ENCODE data around the gene CHRDL2.
A peak's percentile ranks its signal among the peaks of the same experiment; 100 is the strongest.
"Not testable (repeated sequence)": the region's sequence is repeated elsewhere in the genome, so short reads cannot be mapped to it uniquely, and the experiment has no call there.

CHRDL2 gene, protein sequence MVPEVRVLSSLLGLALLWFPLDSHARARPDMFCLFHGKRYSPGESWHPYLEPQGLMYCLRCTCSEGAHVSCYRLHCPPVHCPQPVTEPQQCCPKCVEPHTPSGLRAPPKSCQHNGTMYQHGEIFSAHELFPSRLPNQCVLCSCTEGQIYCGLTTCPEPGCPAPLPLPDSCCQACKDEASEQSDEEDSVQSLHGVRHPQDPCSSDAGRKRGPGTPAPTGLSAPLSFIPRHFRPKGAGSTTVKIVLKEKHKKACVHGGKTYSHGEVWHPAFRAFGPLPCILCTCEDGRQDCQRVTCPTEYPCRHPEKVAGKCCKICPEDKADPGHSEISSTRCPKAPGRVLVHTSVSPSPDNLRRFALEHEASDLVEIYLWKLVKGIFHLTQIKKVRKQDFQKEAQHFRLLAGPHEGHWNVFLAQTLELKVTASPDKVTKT

DNA sequence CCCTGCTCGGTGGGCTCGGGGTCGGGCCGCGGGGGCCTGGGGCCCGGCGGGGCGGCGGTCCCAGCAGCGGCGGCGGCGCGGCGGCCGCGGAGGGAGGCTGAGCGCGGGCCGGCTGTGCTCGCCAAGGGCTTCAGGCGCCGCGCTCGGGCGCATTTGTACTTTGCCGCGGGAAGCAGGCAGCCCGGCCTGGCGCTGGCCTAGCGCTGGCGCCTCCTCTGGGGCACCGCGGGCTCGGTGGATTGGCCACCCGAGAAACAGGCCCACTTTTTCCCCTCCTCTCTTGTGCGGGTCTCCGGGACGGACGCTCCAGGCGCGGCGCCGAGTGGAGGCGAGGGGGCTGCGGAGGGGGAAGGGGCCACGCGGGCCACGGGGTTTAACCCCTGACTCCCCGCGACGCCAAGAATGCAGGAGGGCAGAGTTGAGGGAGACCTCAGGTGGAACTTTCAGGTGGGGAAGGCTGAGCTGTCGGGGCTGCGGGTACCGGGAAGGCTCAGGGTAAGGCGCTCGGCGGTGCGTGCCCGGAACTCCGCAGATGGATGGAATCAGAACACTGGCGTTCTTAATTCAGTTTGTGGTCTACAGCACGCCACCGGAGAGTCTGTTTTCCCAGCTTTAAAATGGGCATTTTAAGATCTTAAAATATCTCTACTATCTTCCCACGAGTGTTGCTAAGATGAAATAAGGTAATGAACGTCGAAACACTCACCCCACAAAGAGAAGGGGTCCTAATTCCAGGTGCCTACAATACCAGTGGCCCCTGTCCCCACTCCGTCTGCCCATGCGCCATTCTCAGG is at the start of gene CHRDL2:
Gene CHRDL2 (minus strand): TSS at position 126 of the 794 bp plus-strand sequence. CDS start 538 bp downstream, outside the sequence.
- no peak for DNase-seq

DNA sequence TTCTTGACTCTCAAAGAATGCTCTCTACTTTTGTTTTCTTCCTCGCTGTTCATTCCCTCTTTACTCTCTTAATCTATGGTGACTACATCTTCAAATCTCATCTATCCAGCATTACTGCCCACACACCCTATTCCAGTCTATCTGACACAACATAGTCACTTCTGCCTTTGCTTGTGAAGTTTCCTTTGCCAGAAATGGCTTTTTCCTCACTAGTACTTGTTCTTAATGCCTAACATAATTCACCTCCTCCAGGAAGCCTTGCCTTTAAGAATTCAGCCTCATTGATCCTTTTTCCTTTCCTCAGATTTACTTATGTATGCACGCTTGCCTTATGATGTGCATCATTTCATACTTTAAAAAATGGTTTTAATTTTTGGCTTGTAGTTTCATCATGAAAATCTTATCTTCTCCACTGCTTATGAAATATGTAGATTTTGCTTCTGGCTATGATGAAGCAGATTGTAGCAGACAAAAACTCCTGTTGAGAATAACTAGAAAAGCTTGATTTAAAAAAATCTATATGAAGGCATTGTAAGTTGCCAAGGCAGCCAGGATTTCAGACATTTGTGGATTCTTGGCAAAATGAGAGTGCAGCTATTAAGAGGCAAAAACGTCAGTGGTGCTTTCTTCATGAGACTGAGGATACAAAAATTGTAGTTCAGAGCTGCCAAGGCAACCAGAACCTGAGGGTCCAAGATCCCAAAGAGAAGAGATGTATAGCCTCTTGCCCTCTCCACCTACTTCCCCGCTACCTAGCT is 49.2 kb upstream of the CHRDL2 start:
- DNase-seq, result no peak

GRCh38 chr11:74778581-74778980 is 47.4 kb upstream of the CHRDL2 start:
- no peak for DNase-seq

DNA sequence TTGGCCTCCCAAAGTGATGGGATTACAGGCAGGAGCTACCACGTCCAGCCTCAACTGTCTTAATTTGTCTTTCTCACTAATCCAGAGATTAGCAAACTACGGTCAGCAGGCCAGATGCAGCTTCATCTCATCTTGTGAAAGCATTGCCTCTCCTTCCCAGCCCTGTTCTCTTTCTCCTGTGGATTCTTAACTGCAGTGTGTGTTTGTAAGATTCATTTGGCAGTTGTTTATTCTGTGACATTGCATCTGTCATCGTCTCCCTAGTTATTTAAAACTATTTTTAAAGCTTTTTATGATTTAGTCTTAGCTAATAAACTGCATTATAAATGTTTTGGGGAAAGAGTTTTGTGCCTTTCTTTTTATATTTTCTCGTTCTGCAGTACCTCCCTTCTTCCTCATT is 46.7 kb upstream of the CHRDL2 start:
- DNase-seq, result no peak

- no peak for DNase-seq
Observed at GRCh38 chr11:74777038-74777437, 45.8 kb upstream of the CHRDL2 start.

GRCh38 chr11:74776546-74776945 is 45.3 kb upstream of the CHRDL2 start:
- no peak for DNase-seq

DNA sequence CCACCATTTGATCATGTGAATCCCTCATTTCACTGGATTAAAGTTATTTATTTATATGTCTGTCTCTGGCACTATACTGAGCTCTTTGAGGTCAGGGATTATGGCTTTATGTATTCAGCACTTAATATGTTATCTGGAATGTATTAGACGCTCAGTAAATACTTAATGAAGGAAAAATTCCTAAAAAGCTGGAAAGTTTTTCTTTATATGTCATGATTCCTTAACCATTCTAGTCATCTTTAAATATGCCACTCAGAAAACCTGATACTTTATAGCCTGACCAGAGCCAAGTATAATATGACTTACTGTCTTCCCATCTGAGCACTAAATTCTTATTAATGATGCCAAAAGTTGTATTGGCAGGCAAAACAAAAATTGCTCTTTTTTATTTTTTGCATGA is 44.5 kb upstream of the CHRDL2 start:
- no peak for DNase-seq

- no peak for DNase-seq
Observed at GRCh38 chr11:74773476-74773875, 42.2 kb upstream of the CHRDL2 start.

GRCh38 chr11:74771139-74771538 is 39.9 kb upstream of the CHRDL2 start:
- no peak for DNase-seq

DNA sequence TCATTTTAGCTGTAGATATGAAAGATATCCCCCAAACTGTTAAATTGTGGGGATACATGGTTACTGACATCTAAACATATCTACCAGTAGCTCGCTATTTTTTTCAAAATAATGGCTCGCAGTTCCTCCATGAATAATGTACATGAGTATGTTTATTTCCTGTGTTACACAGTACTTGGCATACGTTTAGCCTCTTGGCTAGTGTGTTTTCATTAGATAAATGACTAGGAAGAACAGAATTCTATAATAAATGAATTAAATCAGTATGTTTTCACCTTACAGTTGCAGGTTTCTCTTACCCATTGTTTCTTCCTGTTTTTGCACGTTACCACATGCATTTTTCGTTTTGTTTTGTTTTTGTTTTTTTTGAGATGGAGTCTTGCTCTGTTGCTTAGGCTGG is 39.2 kb upstream of the CHRDL2 start:
- DNase-seq, result no peak

DNA sequence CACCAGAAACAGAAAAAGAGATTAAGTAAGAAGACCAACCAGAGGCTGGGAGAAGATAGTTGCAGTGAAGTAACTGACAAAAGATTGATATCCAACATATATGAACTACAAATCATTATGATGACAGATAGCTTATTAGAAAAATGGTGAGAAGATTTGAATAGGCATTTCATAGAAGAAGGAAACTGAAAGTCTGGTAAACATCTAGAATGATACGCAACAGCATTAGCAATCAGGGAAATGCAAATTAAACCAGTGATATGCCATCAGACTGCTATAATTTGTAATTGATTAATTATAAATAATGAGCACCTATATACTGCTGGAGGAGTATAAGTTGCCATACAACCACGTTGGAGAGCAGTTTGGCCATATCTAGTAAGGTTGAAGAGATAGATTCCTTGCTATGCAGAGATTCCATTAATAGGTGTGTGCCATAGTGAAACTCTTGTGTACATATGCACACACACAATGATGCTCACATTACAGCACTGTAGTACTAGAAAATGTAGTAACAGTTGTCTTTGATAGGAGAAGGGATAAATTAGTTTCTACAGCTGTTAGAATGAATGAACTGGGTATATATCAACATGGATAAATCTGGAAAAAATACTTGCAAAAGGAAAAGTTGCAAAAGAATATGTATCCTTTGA is 38.0 kb upstream of the CHRDL2 start:
- DNase-seq, result no peak

DNA sequence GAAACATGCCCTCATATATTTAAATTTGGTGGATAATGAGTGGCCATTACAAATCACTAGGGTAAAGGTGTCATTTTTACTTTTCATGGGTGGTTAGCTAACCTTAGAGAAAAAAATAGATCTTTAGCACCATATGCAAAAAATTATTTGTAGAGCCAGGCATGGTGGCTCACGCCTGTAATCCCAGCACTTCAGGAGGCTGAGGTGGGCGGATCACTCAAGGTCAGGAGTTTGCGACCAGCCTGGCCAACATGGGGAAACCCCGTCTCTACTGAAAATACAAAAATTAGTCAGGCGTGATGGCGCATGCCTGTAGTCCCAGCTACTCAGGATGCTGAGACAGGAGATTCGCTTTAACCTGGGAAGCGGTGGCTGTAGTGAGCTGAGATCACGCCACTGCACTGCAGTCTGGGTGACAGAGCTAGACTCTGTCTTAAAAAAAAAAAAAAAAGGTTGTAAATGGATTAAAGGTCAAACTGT is 37.0 kb upstream of the CHRDL2 start:
- DNase-seq, result peak; percentile 55 to 69

GRCh38 chr11:74766905-74767304 is 35.7 kb upstream of the CHRDL2 start:
- no peak for DNase-seq

DNA sequence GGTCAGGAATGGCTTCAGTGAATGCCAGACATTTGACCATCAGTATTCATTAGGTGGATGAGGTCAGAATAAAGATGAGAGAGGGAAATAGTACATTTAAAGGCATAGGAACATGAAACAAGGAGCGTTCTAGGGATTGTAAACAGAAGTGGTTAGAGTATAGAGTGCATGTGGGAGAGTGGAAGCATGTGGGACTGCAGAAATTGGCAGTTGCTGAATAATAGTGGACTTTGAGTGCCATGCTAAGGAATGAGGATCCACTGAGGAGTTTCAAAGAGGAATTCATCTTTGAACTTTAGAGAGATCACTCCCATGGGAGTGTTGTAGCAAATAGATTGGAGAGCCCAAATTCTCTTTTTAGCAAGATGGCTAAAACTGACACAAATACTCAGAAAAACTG is 25.3 kb upstream of the CHRDL2 start:
- no peak for DNase-seq

DNA sequence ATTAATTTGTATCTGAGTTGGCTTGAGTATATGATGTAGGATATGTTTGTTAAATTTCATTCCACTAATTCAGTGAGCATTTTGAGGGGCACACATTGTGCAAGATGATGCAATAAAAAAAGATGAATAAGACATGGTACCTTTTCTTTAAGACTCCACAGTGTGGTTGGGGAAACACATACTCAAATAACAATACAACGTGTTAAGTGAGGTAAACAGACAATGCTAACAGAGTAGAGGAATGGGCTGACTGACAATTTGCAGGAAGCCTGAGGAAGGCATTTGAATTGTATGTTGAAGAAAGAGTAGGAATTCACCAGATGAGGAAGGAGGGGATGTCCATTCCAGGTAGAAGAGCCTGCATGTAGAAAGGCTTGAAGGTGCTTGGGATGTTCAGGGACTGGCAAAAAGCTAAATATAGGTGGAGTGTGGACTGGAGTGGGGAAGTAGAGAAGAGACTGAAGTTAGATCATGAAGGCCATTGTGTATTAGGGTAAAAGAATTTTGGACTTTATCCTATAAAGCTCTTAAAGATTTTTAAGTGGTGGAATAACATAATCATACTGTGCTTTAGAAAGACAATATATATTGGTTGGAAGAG is 24.3 kb upstream of the CHRDL2 start:
- DNase-seq, result no peak

DNA sequence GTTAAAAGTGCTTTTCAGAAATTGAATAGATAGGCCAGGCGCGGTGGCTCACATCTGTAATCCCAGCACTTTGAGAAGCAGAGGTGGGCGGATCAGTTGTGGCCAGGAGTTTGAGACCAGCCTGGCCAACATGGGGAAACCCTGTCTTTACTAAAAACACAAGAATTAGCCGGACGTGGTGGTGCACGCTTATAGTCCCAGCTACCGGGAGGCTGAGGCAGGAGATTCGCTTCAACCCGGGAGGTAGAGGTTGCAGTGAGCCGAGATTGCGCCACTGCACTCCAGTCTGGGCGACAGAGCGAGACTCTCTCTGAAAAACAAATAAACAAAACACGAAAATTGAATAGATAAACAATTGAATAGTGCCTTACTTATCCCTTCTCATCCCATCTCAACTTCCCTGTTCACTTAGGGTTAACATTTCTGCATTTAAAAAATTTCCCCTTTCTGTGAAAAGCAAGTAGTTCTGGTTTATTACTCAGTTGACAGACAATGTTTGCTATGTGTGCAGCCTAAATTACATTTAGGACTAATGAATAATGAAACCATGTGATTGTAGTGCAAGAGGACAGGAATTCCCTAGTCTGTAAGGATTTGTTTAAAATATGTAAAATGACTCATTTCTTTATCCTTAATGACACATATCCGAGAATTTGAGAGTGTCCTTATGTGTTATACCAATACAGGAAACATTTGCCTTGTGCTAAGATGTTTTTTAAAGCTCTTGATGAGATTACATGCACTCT is 23.5 kb upstream of the CHRDL2 start:
- DNase-seq, result peak in 1 of 2 experiments; percentile 21

GRCh38 chr11:74751303-74751702 is 20.1 kb upstream of the CHRDL2 start:
- no peak for DNase-seq

DNA sequence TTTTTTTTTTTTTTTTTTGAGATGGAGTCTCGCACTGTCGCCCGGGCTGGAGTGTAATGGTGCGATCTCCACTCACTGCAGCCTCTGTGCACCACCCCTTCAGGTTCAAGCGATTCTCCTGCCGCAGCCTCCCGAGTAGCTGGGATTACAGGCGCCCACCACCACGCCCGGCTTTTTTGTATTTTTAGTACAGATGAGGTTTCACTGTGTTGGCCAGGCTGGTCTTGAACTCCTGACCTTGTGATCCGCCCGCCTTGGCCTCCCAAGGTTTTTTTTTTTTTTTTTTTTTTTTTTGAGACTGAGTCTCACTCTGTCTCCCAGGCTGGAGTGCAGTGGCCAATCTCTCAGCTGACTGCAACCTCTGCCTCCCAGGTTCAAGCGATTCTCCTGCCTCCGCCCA is 19.4 kb upstream of the CHRDL2 start:
- not testable (repeated sequence) for DNase-seq

DNA sequence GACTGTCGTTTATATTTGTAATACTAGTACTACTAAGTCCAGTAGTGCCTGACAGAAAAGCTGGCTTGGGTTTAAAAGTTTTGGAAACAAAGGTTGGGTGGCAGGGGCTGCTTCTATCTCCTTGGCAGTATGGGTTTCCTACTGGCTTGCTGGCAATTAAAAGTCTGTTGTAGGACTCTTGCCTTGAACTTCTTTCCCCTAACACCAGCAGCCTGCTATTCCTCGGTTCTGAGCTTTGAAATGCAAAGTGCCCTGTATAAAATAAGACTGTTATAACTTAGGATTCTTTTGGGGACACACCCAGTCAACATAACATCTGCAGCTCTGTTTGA is 18.7 kb upstream of the CHRDL2 start:
- no peak for DNase-seq

DNA sequence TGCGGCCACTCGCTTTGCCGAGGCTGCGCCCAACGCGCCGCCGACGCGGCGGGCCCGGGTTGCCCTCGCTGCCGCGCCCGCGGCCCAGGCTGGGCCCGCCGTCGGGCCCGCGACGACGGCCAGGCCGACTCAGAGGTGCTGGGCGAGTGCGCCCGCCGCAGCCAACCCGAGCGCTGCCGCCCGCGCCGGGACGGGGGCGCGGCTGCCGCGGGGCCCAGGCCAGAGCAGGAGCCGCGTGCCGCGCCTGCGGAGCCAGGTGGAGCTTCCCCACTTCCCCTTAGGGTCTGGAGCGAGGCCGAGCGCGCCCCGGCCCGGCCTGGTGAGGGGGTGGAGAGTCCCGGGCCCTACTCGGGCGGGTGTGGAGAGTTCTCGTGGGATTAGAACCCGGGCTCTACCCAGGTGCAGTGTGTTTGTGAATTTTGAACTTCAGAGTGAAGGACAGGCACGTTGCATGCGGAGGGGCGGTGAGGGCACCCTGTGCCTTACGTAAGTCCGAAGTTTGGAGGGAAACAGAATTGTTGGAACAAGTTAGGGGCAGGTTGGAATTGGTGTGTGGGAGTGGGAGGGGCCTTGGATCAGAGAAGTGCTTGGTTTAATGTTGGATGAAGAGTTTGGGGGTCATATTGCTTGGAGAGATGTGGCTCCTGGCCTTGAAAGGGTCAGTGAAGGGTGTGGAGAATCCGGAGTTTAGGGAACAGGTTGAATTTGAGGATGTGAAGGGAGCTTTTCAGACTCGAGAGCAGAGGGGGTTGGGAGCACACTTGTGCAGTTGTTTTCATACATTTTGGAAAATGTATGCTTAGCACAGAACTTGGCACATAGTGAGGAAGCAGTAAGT is 18.1 kb upstream of the CHRDL2 start:
- peak; percentile 50 to 59 for DNase-seq
